ENCODE measurements around the gene OR52B6.

The OR52B6 gene

GRCh38 chr11:5620651-5621521 is 40.2 kb downstream of the OR52B6 start:
- Histone ChIP-seq H3K4me1 (ENCODE audit: control insufficient read depth, insufficient read depth, low read length) (no peaks in the 10 kb centered on the region), H3K36me3 (ENCODE audit: control insufficient read depth in 2 of 2, insufficient read depth in 1 of 2, low read length in 2 of 2) (no peaks in the 10 kb centered on the region), H3K27ac (ENCODE audit: extremely low read depth, low read depth, low read length) (no peak overlapping the region), H3K4me3 (ENCODE audit: low read depth, low read length) (no peak overlapping the region), H3K9me3 (ENCODE audit: control insufficient read depth, insufficient read depth, low read depth, low read length) (no peaks in the 10 kb centered on the region)
- ChIA-PET POLR2A (no interaction called here), CTCF (interaction anchor here (1.2 kb wide), 1 partner anchor 21 kb away, joined by 3 read pairs; no protein-coding TSS in a partner anchor)
- TF ChIP-seq INSM2 (tag by site-specific recombination; IDR thresholded peaks at IDR 0.05), result no peak
- TF ChIP-seq ZNF169 (tag by site-specific recombination; IDR thresholded peaks at IDR 0.05), result no peak
- no peak for TF ChIP-seq ZNF146 (tag by site-specific recombination; IDR thresholded peaks at IDR 0.05)
- TF ChIP-seq ZNF404 (tag by site-specific recombination; IDR thresholded peaks at IDR 0.05), result no peak
- no peak for TF ChIP-seq ZNF121 (tag by site-specific recombination; IDR thresholded peaks at IDR 0.05)
- no peak for TF ChIP-seq ZNF776 (tag by site-specific recombination; IDR thresholded peaks at IDR 0.05; ENCODE audit: borderline replicate concordance)
- TF ChIP-seq ZNF629 (tag by site-specific recombination; IDR thresholded peaks at IDR 0.05), result no peak
- TF ChIP-seq ZNF138 (tag by site-specific recombination; IDR thresholded peaks at IDR 0.05; ENCODE audit: borderline replicate concordance), result no peak
- TF ChIP-seq FEZF1 (tag by site-specific recombination; IDR thresholded peaks at IDR 0.05), result no peak
- TF ChIP-seq SP7 (tag by site-specific recombination; IDR thresholded peaks at IDR 0.05), result no peak
- TF ChIP-seq ZSCAN5A (tag by site-specific recombination; IDR thresholded peaks at IDR 0.05), result no peak
- TF ChIP-seq ZNF2 (tag by site-specific recombination; IDR thresholded peaks at IDR 0.05), result no peak
- no peak for TF ChIP-seq ZSCAN23 (tag by site-specific recombination; IDR thresholded peaks at IDR 0.05)
- TF ChIP-seq ZNF704 (tag by site-specific recombination; IDR thresholded peaks at IDR 0.05), result no peak
- TF ChIP-seq ZNF768 (tag by site-specific recombination; IDR thresholded peaks at IDR 0.05), result no peak
- TF ChIP-seq PATZ1 (tag by site-specific recombination; IDR thresholded peaks at IDR 0.05), result no peak
- no peak for TF ChIP-seq BCL11B (tag by site-specific recombination; IDR thresholded peaks at IDR 0.05; ENCODE audit: low read depth)
- no peak for TF ChIP-seq ZBTB26 (tag by site-specific recombination; optimal IDR thresholded peaks at IDR 0.05)
